AG09309 (cell line): ENCODE data around the gene SLC39A11.

ENCODE experiments used
- DNase-seq: peaks from one replicate; pipeline ENCODE4 v3.0.0-alpha.2; 2010; ENCODE audit warnings: low read depth
- H3K4me3 ChIP-seq: 2 replicates; pipeline ENCODE4 v1.5.1; 2011; ENCODE audit warnings: mild to moderate bottlenecking, low read depth, low read length, moderate library complexity; ENCODE audit not compliant: control insufficient read depth
- TF ChIP-seq, protein P1 (sequence below): IDR thresholded peaks from 2 replicates; pipeline ENCODE4 v1.5.1; 2011; ENCODE audit warnings: mild to moderate bottlenecking, low read depth, low read length, inconsistent platforms; ENCODE audit not compliant: insufficient read depth, control insufficient read depth; ENCODE audit errors: missing control alignments

The SLC39A11 gene

DNA sequence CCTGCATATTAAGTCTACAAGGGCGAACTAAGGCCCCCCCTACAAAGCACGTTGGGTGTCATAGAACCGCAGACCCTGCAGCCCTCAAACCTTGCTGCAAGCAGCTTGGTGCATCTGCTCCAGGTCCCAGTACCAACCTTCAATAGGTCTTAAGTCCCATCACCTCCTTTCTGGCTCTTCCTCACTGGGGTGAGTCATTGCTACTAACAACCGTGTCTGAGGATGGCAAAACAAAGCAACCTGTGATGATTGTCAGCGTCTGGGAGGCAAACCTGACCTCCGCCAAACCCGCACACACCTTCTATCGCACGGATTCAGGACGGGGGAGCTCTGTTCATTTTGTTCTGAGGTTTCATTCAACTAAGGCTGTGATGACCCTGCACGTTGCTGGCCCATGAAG lies 138.9 kb downstream of the SLC39A11 start:
- TF ChIP-seq, protein P1, sequence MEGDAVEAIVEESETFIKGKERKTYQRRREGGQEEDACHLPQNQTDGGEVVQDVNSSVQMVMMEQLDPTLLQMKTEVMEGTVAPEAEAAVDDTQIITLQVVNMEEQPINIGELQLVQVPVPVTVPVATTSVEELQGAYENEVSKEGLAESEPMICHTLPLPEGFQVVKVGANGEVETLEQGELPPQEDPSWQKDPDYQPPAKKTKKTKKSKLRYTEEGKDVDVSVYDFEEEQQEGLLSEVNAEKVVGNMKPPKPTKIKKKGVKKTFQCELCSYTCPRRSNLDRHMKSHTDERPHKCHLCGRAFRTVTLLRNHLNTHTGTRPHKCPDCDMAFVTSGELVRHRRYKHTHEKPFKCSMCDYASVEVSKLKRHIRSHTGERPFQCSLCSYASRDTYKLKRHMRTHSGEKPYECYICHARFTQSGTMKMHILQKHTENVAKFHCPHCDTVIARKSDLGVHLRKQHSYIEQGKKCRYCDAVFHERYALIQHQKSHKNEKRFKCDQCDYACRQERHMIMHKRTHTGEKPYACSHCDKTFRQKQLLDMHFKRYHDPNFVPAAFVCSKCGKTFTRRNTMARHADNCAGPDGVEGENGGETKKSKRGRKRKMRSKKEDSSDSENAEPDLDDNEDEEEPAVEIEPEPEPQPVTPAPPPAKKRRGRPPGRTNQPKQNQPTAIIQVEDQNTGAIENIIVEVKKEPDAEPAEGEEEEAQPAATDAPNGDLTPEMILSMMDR: no peak
- DNase-seq: no peak
- no peak overlapping the region for H3K4me3 ChIP-seq

DNA sequence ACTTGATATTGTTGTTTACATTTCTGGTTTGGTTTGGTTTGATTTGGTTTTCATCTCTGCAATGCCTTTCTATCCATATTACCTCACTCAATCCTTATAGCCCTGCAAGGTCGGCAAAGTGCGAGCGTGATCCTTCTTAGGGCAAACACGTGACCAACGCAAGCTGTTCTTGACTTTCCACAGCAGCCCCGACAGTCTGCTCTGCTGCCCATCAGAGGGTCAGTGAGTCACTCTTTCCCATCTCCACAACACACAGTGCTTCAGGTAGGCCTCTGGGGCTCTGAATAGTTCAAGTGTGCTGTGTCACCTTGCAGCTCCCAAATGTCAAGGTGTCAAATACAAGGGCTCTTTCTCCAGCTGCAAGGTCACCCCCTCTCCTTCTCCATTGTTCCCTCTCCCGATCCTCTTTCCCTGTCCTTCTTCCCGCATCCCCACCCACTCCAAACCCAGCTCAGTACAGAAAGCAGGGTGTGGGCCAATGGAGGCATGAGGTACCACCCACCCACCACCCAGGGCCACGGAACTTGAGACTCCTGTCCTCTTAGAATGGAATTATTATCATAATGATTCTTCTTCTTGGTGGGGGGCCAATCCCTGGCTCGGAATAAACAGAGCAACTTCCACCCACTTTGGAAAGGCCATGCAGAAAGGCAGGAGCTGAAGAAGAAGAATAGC lies 139.7 kb downstream of the SLC39A11 start:
- H3K4me3 ChIP-seq: no peak overlapping the region
- DNase-seq: no peak
- TF ChIP-seq, protein P1: no peak

DNA sequence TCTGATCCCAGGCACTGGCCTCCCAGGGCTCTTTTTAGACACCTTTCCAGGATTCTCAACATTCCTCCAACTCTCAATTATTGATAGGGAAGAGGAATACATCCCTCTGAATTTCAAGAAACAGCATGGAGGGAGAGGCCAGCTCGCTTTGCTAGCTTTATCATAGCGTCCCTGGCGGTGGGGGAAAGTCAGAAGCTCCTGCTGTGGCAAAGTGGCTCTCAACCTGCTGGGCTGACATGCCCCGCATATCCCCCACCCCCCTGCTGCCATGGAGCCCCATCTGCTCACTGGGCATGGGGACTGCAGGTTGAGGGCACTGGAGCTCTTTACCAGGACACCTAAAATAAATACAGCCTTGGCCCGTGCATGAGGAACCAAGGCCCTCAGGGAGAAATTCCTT lies 140.3 kb downstream of the SLC39A11 start:
- no peak for DNase-seq
- TF ChIP-seq, protein P1: no peak
- H3K4me3 ChIP-seq: no peak overlapping the region

- TF ChIP-seq, protein P1: no peak
- no peak for DNase-seq
- no peak overlapping the region for H3K4me3 ChIP-seq
Measured at GRCh38 chr17:72950242-72950931, 142.1 kb downstream of the SLC39A11 start.

- no peak for DNase-seq
- no peak overlapping the region for H3K4me3 ChIP-seq
- TF ChIP-seq, protein P1: no peak
Measured at GRCh38 chr17:72948115-72948514, 144.4 kb downstream of the SLC39A11 start.

DNA sequence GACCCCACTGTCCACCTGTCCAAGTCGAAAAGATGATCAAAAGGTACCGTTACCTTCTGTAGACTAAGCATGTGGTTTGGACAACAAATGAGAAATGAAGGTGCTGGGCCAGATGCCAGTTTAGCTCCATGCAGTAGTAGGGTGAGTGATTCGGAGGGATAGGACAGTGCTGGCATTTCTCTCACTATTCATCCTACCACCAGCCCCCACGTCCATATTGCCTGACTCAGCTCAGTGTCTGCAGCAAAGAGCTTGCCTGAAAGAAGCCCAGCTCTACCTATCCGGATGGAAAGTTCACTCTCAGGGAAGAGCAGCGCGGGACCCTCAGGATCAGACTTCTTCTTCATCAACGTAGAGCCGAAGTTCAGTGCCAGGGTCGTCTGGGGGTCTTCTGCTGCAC lies 145.0 kb downstream of the SLC39A11 start:
- H3K4me3 ChIP-seq: no peak overlapping the region
- no peak for DNase-seq
- TF ChIP-seq, protein P1: no peak

- TF ChIP-seq, protein P1: no peak
- no peak for DNase-seq
- no peak overlapping the region for H3K4me3 ChIP-seq
Measured at GRCh38 chr17:72946696-72947095, 145.8 kb downstream of the SLC39A11 start.
